Stromal cell of bone marrow (primary cell): ENCODE data around the gene ZNF879.

Source experiments
- DNase-seq: peaks from one replicate; pipeline ENCODE4 v3.0.0-alpha.2; 2012; ENCODE audit warnings: low read depth

Gene ZNF879

DNA sequence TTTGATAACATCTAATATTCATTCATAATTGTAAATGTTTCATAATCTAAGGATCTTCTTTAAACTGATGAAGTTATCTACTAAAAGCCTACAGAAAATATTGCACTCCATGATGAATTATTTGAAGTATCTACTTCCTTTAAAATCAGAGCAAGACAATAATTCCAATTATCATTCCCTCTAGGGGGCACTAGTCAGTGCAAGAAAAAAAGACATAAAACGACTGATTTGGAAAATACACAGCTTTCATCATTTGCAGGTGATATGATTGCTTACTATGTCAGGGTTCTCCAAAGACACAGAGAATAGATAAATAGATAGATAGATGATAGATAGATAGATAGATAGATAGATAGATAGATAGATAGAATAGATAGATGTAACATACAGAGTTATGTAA lies 14.9 kb upstream of the ZNF879 start:
- DNase-seq, result no peak

DNA sequence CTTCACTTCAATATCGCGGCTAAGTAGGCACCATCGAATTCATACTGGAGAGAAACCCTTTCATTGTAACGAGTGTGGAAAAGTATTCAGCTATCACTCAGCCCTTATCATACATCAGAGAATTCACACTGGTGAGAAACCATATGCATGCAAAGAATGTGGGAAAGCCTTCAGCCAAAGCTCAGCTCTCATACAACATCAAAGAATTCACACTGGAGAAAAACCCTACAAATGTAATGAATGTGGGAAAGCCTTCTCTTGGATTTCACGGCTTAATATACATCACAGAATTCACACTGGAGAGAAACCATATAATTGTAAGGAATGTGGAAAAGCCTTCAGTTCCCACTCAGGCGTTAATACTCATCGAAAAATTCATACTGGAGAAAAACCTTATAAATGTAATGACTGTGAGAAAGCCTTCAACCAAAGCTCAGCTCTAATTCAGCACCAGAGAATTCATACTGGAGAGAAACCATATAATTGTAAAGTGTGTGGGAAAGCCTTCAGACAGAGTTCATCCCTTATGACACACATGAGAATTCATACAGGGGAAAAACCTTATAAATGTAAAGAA lies 9.5 kb downstream of the ZNF879 start:
- DNase-seq, result no peak

DNA sequence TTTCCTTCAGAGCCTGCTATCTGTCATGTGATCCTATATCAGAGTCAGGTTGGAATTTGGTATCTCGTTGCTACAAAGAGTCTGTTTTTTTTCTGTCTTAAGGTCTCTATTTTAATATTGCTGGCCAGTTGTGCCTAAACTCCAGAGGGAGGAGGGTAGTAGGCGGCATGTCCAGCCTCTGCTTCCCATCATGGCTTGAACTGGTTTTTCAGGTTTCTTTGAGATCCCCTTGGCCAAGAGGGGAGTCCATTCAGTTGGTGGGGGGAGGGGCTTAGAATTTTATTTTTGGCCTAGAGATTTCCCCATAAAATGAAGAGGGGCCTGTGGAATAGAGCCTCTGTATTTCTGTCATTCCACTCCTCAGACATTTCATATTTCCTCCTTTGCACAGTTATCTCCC lies 21.2 kb downstream of the ZNF879 start:
- no peak for DNase-seq

- no peak for DNase-seq
These were observed 28.2 kb downstream of the ZNF879 start for GRCh38 chr5:179051784-179052183.

DNA sequence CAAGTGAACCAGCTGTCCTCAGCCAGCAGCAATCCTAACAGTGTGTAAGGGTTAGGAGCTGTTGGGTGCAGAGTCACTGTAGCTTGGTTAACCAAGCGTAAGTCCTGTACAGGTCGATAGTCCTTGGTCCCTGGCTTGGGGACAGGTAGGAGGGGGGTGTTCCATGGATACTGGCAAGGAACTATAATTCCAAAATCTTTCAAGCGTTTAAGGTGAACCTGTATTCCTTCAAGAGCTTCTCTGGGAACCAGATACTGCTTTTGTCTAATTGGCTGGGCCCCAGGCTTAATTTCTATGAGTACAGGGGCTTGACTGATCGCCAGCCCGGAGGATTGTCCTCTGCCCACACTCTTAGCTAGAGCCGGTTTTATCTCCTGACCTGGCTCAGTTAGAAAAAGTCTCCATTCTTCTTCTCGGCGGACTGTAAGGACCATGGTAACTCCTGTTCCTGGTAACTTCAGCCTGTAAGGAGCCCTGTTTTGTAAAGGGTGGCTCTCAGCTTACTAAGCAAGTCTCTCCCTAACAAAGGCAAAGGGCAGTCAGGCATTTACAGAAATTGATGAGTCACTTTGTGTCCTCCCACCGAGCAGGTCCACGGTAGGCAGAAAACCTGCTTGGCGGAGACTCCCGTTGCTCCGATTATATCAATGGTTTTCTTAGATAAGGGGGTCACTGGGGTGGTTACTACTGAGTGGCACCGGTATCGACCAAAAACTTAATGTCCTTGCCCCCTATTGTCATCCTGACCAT lies 30.6 kb downstream of the ZNF879 start:
- no peak for DNase-seq

GRCh38 chr5:179054876-179055275 lies 31.3 kb downstream of the ZNF879 start:
- DNase-seq, result no peak

GRCh38 chr5:179055436-179055835 lies 31.8 kb downstream of the ZNF879 start:
- DNase-seq, result no peak

GRCh38 chr5:179055841-179056240 lies 32.2 kb downstream of the ZNF879 start:
- DNase-seq, result no peak

GRCh38 chr5:179060116-179061008 lies 36.8 kb downstream of the ZNF879 start, which contains the start of gene ZNF354C:
Gene ZNF354C, plus strand, starts transcription at chr5:179060373. Its CDS starts 1,696 bp downstream, at chr5:179062069.
- DNase-seq, result peak; percentile 82

DNA sequence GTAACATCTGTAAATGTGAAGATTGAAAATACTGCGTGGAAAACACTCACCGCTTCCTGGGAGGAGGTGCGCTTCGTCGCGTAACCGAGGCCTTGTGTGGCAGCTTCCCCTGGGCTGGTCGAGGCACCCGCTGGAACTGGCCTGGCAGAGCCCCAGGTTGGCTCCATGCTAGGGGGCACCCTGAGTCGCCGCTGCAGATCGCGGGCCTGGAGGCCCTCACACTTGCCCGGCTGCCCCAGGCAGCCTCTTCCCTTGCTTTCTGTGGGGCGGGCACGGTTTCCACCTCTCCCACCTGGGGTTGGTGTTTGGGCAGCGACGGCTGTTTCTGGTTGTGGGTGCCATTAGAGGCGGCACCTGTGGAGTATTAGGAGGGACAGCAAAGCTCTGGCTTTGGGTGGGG lies 37.4 kb downstream of the ZNF879 start:
- DNase-seq, result no peak

- no peak for DNase-seq
These were observed 42.1 kb downstream of the ZNF879 start for GRCh38 chr5:179065703-179066102.

DNA sequence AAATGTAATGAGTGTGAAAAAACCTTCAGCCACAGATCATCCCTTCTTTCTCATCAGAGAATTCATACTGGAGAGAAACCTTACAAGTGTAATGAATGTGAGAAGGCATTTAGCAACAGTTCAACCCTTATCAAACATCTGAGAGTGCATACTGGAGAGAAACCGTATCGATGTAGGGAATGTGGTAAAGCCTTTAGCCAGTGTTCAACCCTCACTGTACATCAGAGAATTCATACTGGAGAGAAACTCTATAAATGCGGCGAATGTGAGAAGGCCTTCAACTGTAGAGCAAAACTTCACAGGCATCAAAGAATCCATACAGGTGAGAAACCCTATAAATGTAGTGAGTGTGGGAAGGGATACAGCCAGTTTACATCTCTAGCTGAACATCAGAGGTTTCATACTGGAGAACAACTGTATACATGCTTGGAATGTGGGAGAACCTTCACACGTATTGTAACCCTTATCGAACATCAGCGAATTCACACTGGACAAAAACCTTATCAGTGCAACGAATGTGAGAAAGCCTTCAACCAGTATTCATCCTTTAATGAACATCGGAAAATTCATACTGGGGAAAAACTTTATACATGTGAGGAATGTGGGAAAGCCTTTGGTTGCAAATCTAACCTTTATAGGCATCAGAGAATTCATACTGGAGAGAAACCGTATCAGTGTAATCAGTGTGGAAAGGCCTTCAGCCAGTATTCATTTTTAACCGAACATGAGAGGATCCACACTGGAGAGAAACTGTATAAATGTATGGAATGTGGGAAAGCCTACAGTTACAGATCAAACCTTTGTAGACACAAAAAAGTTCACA lies 55.8 kb downstream of the ZNF879 start:
- DNase-seq, result no peak

GRCh38 chr5:179080724-179081123 lies 57.1 kb downstream of the ZNF879 start:
- no peak for DNase-seq
